HG03457 (cell line): ENCODE measurements around the gene KRT10.

Experiments used
- ATAC-seq: cut with Tn5 transposase; IDR thresholded peaks from one replicate; pipeline ENCODE4 v1.9.1; 2021; ENCODE audit warnings: moderate number of reproducible peaks; ENCODE audit not compliant: unreplicated experiment

KRT10 gene

GRCh38 chr17:40809721-40810421 is 12.5 kb downstream of the KRT10 start:
- no peak for ATAC-seq

DNA sequence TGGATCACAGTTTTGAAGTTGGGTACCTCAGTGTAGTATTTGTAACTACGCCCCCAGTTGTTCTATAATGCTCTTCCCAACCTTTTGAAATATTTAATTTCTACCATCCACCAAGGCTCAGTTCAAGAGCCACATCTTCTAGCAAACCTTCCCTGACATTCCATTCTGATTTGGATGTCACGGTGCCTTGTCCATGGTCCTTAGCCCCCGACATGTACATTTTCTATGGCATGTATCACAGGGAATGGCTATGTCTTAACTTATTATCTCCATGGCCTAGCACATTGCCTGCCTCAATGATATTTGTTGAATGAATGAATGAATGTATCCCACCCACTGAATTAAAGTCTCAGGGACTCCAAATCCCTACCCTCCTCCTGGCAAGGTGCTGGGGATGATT is 16.3 kb downstream of the KRT10 start:
- ATAC-seq = no peak

DNA sequence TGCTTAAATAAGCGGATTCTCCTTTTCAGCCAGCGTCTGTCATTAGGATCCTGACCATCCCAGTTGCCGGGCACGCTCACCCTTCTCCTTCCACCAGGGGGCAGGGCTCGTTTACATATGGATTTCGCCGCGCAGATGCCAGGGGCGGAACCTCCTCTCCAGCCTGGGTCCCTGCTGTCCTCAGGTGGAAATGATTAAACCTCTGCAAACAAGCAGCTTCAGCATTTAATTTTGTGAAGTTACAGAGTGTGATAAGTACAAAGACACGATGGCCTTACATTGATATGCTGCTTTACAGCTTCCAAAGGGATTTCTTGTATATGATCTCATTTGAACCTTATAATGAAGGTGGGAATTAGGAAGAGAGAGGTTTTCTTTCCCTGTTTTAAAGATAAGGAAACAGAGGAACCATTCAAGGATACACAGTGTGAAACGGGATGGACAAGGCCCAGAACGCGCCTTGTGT is 18.8 kb downstream of the KRT10 start:
- no peak for ATAC-seq

DNA sequence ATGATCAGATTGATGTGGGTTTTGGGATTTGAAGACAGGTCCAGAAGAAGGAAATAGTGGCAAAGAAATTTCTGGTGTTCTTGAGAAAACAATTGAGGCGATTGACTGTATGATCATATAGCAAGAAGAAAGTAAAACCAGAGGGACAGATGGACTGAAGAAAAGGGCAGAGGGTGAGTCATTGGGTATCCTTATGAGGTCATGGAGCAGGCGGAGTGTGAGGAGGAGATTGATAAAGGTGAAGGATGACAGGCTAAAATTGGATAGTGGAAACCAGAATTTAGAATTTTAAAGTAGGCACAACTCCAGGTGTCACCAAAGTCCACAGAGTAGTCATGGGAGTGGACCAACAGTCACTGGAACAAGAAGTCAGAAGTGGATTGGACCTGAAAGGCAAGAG is 21.3 kb downstream of the KRT10 start:
- no peak for ATAC-seq

- ATAC-seq = no peak
These were observed 22.0 kb downstream of the KRT10 start for GRCh38 chr17:40800381-40800780.

DNA sequence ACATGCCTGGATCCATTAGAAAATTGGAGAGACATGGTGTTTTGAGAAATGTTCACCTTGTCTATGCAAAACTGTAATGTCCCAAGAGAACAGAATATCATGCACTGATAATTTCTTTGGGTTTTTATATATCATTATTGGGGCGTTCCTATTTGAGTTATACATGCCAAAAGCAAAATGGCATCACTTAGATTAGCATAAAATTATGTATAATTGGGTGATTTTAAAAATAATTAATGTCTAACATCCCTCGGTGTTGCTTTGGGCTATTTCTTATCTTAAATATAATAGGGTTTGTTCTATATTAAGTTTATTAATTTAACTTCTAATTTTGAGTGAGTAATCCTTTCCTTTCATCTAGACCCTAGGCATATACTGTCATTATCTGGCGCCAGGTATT is 22.6 kb downstream of the KRT10 start, which contains the start of gene KRT28:
TSS of gene KRT28 (minus strand) at position 101 of the 400 bp plus-strand sequence. CDS start at position 35, 66 bp downstream.
- ATAC-seq = no peak

DNA sequence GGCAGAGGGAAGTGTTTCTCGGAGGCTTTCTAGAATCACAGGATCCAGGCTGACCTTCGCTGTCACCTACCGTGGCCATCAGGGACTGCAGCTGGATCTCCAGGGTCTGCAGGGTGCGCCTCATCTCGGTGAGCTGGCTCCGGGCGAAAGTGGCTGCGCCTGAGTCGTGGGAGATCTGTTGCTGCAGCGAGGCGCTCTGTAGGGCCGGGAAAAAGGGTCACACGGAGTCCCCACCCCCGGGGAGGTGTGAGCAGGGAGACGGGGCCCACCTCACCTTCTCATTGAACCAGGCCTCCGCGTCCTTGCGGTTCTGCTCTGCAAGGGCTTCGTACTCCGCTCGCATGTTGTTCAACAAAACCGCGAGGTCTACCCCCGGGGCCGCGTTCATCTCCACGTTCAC is 25.6 kb downstream of the KRT10 start:
- no peak for ATAC-seq

- no peak for ATAC-seq
These were observed 27.3 kb downstream of the KRT10 start for GRCh38 chr17:40795019-40795667.

- ATAC-seq = no peak
These were observed 27.9 kb downstream of the KRT10 start for GRCh38 chr17:40794466-40794865.

GRCh38 chr17:40793832-40794231 is 28.6 kb downstream of the KRT10 start:
- no peak for ATAC-seq

DNA sequence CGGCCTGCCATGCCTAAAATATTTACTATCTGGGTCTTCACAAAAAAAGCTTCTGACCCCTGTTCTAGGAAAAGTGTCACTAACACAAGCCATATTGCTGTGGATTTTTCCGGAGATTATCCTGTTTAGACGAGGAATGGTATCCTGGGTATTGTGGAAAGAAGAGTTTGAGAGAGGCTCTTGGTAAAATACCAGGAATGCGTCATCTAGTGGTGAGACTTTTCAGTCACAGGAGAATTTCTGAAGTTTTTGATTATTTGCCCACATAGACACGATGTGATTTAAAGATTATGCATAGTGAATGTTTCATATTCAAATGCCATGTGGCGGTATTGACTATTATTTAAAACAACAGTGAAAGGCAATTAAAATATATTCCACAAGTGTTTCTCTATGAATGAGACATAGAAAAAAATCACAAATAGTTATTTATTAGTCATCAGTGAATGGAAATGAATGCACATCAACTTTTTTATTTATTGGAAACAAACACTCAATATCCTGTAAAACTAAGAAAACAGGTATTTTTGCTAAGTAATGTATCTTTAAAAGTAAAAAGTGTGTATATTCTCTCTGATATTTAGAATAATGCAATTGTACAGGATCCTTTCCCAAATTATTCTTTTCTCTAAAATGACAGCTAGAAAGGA is 30.5 kb downstream of the KRT10 start:
- no peak for ATAC-seq

DNA sequence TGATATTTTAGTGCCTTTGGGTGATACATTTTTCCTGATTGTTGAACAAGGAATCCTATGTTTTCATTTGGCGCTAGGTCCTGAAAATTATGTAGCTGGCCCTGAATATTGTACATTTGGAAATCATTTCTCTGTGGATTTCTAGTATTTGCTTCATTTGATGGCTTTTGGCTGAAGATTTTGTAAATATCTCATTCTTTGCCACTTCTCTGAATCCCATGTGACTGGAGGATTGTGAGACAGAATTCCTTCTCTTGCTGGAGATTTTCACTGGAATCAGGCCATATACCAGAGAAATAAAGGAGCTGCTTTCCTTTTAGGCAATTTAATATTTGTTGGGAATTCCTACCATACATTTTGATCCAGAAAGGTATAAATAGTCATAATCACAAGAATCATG is 31.3 kb downstream of the KRT10 start:
- no peak for ATAC-seq

- ATAC-seq = no peak
These were observed 40.0 kb downstream of the KRT10 start, which contains the start of gene KRT27 for GRCh38 chr17:40782450-40782849. TSS of gene KRT27 (minus strand) at chr17:40782550. CDS start at chr17:40782493, 57 bp downstream.

- no peak for ATAC-seq
These were observed 43.1 kb downstream of the KRT10 start for GRCh38 chr17:40779181-40779909.

- no peak for ATAC-seq
These were observed 44.0 kb downstream of the KRT10 start for GRCh38 chr17:40778461-40778860.

DNA sequence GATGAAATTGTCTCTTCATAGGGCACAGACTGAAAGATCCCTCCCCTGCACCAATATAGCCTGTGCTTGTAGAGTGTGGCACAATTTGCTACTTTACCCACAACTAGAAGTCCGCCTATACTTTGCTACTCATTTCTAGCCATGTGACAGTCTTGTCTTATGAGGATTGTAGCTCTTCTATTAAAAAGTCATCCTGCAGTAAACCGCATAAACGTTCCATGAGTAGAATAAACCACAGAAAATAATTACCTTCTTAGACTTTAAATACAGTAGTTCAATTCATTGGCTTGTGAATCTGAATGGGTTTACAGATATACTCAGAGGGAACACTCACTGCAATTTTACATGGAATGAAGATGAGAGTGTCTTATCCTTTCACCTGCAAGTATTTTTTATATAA is 44.4 kb downstream of the KRT10 start:
- ATAC-seq = no peak

GRCh38 chr17:40777459-40777858 is 45.0 kb downstream of the KRT10 start:
- ATAC-seq = no peak

GRCh38 chr17:40775945-40776344 is 46.5 kb downstream of the KRT10 start:
- no peak for ATAC-seq

DNA sequence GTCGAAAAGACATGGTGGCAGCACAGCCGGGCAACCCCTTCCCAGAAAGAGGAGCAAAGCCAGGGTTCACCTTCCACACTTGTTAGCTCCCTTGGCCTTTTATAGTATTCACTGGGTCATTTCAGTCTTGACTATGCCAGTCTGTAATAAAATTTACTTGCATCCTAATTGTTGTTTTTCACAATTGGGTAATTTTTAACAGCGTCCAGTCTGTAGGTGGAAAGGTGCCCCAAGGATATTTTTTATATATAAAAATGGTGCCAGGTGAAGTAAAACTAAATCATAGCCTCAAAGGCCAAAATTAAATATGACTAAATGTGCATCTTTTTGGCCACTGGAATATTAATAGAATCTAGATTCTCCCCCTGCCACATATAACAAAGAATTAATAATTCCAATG is 50.3 kb downstream of the KRT10 start, which contains the start of gene KRT26:
TSS of gene KRT26 (minus strand) at position 101 of the 400 bp plus-strand sequence. CDS start at position 13, 88 bp downstream.
- no peak for ATAC-seq
